ENCODE data around the gene TGFBR2. TPM values are rescaled to one million over a fixed set of nuclear protein-coding genes. Genes with fewer than 3 reads are reported as not detected.

Gene TGFBR2
- total RNA-seq, 1 donor from 2014 or later: 26.1 TPM

DNA sequence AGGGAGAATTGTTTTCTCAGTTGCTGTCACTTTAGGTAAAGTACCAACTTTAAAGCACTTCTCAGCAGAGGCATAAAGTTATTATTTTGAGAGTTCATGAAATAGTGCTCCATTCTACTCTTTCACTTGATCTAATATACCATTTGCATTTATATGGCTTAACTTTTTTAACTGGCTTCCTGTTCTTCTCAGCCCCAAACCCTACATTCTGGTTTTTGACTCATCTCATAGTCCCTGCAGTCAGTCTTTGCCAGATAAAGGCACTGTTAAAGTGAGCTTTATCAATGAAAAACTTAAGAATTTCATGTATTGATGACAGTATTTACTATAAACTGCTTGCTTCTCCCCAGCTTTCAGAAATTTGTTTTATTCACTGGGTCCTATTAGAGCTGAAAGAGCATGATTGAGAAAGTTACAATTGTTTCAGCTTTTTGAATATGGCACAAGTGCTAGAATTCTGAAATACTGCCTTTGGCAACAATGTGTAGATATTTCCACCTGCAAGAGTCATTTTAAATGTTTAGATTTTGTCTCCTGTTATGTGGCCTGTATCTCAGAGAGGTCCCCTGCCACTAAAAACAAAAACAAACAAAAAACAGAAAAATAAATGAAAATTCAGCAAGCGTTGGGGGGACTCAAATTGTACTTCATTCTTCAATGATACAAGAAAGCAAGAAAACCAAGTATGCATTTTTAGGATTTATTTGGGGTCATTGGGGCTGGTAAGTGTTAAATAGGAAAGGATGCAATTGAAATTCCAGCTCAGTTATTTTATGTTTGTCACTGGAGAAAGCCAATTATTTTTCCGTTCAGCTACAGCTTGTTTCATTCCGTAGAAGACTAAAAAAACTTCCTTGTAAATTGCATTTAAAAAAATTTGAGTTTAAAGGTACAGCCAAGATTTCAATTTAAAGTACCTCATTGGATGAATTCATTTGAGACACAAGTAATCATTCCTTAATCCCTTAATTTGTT, 28.6 kb downstream of the TGFBR2 start:
- no peak overlapping the region for H3K27ac Mint-ChIP-seq
- H3K4me3 Mint-ChIP-seq: no peak overlapping the region
- peaks cover 23% of the 10 kb centered on the region for H3K4me1 Mint-ChIP-seq (ENCODE audit: unreplicated experiment)
- DNase-seq (ENCODE audit: extremely low spot score, unreplicated experiment): no peak
- H3K9me3 Mint-ChIP-seq: no peaks in the 10 kb centered on the region
- TF ChIP-seq, protein P1, sequence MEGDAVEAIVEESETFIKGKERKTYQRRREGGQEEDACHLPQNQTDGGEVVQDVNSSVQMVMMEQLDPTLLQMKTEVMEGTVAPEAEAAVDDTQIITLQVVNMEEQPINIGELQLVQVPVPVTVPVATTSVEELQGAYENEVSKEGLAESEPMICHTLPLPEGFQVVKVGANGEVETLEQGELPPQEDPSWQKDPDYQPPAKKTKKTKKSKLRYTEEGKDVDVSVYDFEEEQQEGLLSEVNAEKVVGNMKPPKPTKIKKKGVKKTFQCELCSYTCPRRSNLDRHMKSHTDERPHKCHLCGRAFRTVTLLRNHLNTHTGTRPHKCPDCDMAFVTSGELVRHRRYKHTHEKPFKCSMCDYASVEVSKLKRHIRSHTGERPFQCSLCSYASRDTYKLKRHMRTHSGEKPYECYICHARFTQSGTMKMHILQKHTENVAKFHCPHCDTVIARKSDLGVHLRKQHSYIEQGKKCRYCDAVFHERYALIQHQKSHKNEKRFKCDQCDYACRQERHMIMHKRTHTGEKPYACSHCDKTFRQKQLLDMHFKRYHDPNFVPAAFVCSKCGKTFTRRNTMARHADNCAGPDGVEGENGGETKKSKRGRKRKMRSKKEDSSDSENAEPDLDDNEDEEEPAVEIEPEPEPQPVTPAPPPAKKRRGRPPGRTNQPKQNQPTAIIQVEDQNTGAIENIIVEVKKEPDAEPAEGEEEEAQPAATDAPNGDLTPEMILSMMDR (conservative IDR thresholded peaks at IDR 0.05): no peak
- H3K27me3 Mint-ChIP-seq: no peaks in the 10 kb centered on the region
- peaks cover 24% of the 10 kb centered on the region for H3K36me3 Mint-ChIP-seq

DNA sequence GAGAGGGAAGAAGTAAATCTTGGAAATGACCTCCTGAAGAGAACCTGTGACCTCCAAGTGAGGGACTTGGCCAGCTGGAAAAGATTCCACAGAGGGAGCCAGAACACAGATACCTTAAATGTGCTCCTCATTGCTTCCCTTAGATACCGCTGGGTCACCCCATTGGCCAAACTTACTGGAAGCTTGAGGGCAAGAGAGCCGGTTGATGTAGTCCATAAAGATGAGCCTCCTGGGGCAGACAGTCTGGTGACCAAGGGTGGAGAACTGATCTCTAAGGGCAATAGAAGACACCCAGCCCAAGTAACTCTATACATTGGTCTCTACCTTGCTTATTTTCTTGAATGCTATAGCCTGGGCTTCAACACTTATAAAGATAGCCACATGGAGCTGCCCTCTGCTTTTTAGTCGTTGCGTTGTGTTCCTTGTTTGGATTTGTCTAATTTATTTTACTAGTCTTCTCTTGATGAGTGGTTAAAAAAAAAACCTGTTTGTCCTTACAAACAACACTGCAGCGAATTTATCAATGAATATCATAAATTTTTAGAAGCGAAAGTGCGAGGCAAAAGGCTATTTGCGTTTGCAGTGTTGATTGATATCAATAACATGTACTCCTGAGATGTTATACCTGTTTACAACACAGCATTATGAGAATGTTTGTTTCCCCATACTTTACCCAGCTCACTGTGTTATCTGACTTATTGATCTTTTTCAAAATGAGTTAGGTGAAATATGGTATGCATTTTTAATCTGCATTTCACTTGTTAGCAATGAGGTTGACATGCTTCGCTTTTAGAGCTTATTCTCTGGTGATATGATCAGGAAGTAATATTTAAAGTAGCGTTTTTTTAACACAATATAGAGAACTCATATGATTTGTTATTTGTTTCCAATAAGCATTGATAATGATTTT, 31.2 kb downstream of the TGFBR2 start:
- Mint-ChIP-seq H3K36me3 (peaks cover 17% of the 10 kb centered on the region), H3K4me1 (ENCODE audit: unreplicated experiment) (peaks cover 14% of the 10 kb centered on the region), H3K27me3 (no peaks in the 10 kb centered on the region), H3K27ac (no peak overlapping the region), H3K4me3 (no peak overlapping the region), H3K9me3 (no peaks in the 10 kb centered on the region)
- DNase-seq (ENCODE audit: extremely low spot score, unreplicated experiment): no peak
- TF ChIP-seq, protein P1 (conservative IDR thresholded peaks at IDR 0.05): no peak

DNA sequence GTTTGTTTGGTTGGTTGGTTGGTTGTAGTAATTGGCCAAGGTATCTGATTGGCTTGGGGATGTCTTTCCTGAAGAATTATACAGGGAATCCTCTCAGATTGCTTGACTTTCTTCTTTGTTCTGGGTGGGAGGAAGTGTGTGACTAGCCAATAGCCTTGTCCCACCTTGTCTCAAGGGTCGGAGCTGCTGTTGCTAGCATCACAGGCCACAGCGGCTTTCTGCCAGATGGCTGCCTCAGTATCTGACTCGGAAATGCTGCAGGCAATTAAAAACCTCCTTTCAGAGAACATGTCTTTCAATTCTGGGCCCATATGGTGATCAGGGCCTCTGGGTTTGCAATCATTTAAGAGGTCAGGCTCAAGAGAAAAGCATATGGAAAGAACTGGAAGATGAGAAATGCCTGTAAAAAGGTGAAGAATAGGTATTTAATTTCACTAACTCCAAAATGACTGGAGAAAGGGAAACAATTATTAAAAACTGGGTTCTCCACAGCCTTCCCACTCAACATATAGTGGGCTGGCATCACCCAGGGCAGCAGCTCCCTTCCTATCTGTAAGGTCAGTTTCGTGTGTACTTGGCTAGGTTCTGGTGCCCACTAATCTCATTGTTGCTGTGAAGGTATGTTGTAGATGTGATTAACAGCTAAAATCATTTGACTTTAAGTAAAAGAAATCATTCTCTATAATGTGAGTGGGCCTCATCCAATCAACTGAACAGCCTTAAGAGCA, 32.4 kb downstream of the TGFBR2 start:
- TF ChIP-seq, protein P1 (conservative IDR thresholded peaks at IDR 0.05): no peak
- H3K27ac Mint-ChIP-seq: no peak overlapping the region
- peaks cover 14% of the 10 kb centered on the region for H3K36me3 Mint-ChIP-seq
- DNase-seq (ENCODE audit: extremely low spot score, unreplicated experiment): no peak
- no peaks in the 10 kb centered on the region for H3K27me3 Mint-ChIP-seq
- H3K4me1 Mint-ChIP-seq (ENCODE audit: unreplicated experiment): peaks cover 5% of the 10 kb centered on the region
- H3K9me3 Mint-ChIP-seq: no peaks in the 10 kb centered on the region
- no peak overlapping the region for H3K4me3 Mint-ChIP-seq

DNA sequence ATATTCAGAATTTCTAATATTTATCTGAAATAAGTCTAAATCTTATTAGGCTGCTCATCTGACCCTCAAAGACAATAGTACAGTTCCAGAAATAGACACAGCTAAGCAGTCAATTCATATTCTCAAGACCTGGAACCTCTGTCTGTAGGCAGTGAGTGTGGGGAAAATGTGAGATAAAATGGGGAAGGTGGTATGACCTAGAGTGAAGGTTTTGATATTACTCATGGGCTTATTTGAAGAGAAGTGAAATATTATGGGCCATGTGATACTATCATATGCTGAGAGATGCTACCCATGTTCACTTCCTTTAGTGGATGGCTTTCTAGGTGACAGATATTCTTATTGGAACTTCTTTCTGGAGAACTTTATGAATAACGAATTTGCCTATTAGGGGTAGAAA, 33.5 kb downstream of the TGFBR2 start:
- Mint-ChIP-seq H3K27ac (no peak overlapping the region), H3K27me3 (no peaks in the 10 kb centered on the region), H3K4me1 (ENCODE audit: unreplicated experiment) (peaks cover 5% of the 10 kb centered on the region), H3K36me3 (peaks cover 20% of the 10 kb centered on the region), H3K4me3 (no peak overlapping the region), H3K9me3 (no peaks in the 10 kb centered on the region)
- DNase-seq (ENCODE audit: extremely low spot score, unreplicated experiment): no peak
- TF ChIP-seq, protein P1 (conservative IDR thresholded peaks at IDR 0.05): no peak

DNA sequence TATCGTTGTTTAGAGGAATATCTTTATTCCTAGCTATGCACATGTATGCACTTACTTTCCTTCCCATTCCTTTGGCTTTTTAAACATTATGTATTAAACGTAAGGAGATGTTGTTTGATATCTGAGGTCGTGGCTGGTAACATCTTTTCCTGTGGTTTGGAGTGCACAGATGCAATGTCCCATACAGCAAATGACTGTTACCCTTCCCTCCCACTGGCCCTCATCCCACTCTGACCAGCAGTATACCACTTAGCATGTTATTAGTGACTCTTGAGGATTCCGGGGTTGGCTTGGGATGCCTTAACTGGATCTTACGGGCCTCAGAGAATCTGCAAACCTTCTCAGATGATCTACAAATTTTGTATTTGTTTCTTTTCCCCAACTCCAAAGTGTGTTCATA, 34.5 kb downstream of the TGFBR2 start:
- no peak for DNase-seq (ENCODE audit: extremely low spot score, unreplicated experiment)
- Mint-ChIP-seq H3K27ac (no peak overlapping the region), H3K9me3 (no peaks in the 10 kb centered on the region), H3K4me3 (no peak overlapping the region), H3K4me1 (ENCODE audit: unreplicated experiment) (peaks cover 5% of the 10 kb centered on the region), H3K36me3 (peaks cover 22% of the 10 kb centered on the region), H3K27me3 (no peaks in the 10 kb centered on the region)
- TF ChIP-seq, protein P1 (conservative IDR thresholded peaks at IDR 0.05): no peak
